IPS-NIHi7 (cell line): ENCODE measurements around the gene SDR39U1.

Experiments
- DNase-seq: peaks from one replicate; pipeline ENCODE4 v3.0.0; 2012; ENCODE audit warnings: mixed read lengths; ENCODE audit errors: extremely low spot score

SDR39U1 gene

GRCh38 chr14:24411443-24412389 is 30.9 kb downstream of the SDR39U1 start:
- DNase-seq: peak; percentile 78

GRCh38 chr14:24409956-24410355 is 32.6 kb downstream of the SDR39U1 start:
- no peak for DNase-seq

- no peak for DNase-seq
These were observed 33.4 kb downstream of the SDR39U1 start for GRCh38 chr14:24409192-24409591.

GRCh38 chr14:24408764-24409163 is 33.8 kb downstream of the SDR39U1 start:
- no peak for DNase-seq

- no peak for DNase-seq
These were observed 34.8 kb downstream of the SDR39U1 start for GRCh38 chr14:24407608-24408325.

- no peak for DNase-seq
These were observed 36.2 kb downstream of the SDR39U1 start for GRCh38 chr14:24406416-24406815.

- no peak for DNase-seq
These were observed 37.8 kb downstream of the SDR39U1 start for GRCh38 chr14:24404814-24405213.

GRCh38 chr14:24403294-24403998 is 39.1 kb downstream of the SDR39U1 start:
- no peak for DNase-seq

- no peak for DNase-seq
These were observed 40.5 kb downstream of the SDR39U1 start for GRCh38 chr14:24401810-24402702.

GRCh38 chr14:24399999-24400718 is 42.4 kb downstream of the SDR39U1 start:
- no peak for DNase-seq

- no peak for DNase-seq
These were observed 43.1 kb downstream of the SDR39U1 start for GRCh38 chr14:24399447-24399822.

GRCh38 chr14:24398653-24399446 is 43.7 kb downstream of the SDR39U1 start, which contains the start of gene NYNRIN:
Gene NYNRIN, plus strand, starts transcription at chr14:24399003. Its CDS starts 244 bp downstream, at chr14:24399247.
- DNase-seq: peak; percentile 81

GRCh38 chr14:24398293-24398652 is 44.3 kb downstream of the SDR39U1 start:
- DNase-seq: peak; percentile 74

GRCh38 chr14:24397639-24398292 is 44.8 kb downstream of the SDR39U1 start:
- no peak for DNase-seq

- DNase-seq: no peak
These were observed 46.7 kb downstream of the SDR39U1 start for GRCh38 chr14:24395609-24396582.

GRCh38 chr14:24394275-24394674 is 48.3 kb downstream of the SDR39U1 start:
- DNase-seq: no peak

- no peak for DNase-seq
These were observed 50.1 kb downstream of the SDR39U1 start for GRCh38 chr14:24392325-24393091.
